Adipocyte (in vitro differentiated cells): ENCODE results near the gene GLRX3.
A peak's percentile ranks its signal among the peaks of the same experiment; 100 is the strongest.

Experiments used
- DNase-seq: peaks from one replicate; pipeline ENCODE4 v3.0.0-alpha.2; 2015; ENCODE audit warnings: low read depth
- H3K27me3 ChIP-seq: replicated peaks from 2 replicates; pipeline ENCODE4 v1.7.0; 2013; ENCODE audit warnings: mild to moderate bottlenecking, low read length, moderate library complexity; ENCODE audit not compliant: control insufficient read depth, insufficient read depth
- H3K36me3 ChIP-seq: 2 replicates; pipeline ENCODE4 v1.7.0; 2013; ENCODE audit warnings: low read length, mild to moderate bottlenecking, moderate library complexity; ENCODE audit not compliant: control insufficient read depth, insufficient read depth, severe bottlenecking
- H3K4me1 ChIP-seq: 2 replicates; pipeline ENCODE4 v1.7.0; 2013; ENCODE audit warnings: mild to moderate bottlenecking, low read length, moderate library complexity; ENCODE audit not compliant: control insufficient read depth, insufficient read depth
- H3K4me3 ChIP-seq: 2 replicates; pipeline ENCODE4 v1.7.0; 2013; ENCODE audit warnings: mild to moderate bottlenecking, low read length, moderate library complexity
- H3K9ac ChIP-seq: 2 replicates; pipeline ENCODE4 v1.7.0; 2013; ENCODE audit warnings: mild to moderate bottlenecking, low read length, moderate library complexity
- H3K9me3 ChIP-seq: 2 replicates; pipeline ENCODE4 v1.7.0; 2013; ENCODE audit warnings: mild to moderate bottlenecking, low read length, moderate library complexity; ENCODE audit not compliant: control insufficient read depth

The GLRX3 gene

DNA sequence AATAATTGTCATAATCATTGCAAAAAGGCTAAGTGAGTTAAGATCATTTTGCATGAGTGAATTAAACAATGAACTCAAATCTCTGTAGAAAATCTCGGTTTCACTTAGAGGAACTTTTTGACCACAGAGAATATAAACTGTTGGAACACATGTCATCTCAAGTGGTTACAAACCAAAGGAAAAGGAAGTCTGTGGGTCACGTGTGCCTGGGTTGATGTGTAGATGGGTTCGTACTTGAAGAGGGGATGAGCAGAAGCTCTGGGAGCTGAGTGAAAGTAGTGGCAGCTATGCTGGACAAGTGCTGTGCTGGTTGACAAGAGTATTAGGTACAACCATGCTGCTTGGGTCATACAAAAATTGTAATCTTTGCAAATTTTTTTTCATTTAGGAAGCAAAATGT is 35.0 kb downstream of the GLRX3 start:
- DNase-seq: no peak
- no peaks in the 10 kb centered on the region for H3K9me3 ChIP-seq
- H3K27me3 ChIP-seq: no peaks in the 10 kb centered on the region
- H3K9ac ChIP-seq: no peak overlapping the region
- H3K4me1 ChIP-seq: no peaks in the 10 kb centered on the region
- H3K36me3 ChIP-seq: peaks cover 90% of the 10 kb centered on the region
- H3K4me3 ChIP-seq: no peak overlapping the region

GRCh38 chr10:130174328-130174727 is 38.1 kb downstream of the GLRX3 start:
- no peaks in the 10 kb centered on the region for H3K9me3 ChIP-seq
- H3K4me3 ChIP-seq: no peak overlapping the region
- DNase-seq: peak; percentile 9
- peaks cover 72% of the 10 kb centered on the region for H3K36me3 ChIP-seq
- peaks cover 2% of the 10 kb centered on the region for H3K4me1 ChIP-seq
- no peaks in the 10 kb centered on the region for H3K27me3 ChIP-seq
- H3K9ac ChIP-seq: no peak overlapping the region

DNA sequence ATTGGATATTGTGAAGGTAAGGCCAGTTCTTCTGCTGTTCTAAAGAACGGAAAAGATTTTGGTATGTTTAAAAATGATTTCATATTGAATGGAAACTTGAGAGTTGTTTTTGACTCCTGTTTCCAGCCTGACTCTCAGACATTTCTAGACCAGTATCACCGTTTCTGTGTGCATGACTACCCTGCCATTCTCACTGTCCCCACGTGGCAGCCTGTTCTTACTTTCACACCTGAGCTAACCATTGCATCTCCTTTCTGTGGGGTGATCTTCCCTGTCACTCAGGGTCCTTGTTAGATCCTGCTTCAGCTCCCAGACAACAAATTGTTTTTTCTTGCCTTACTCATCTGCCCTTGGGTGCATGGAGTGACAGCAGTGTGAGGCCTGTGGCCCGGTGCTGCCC is 38.9 kb downstream of the GLRX3 start:
- Histone ChIP-seq H3K27me3 (no peaks in the 10 kb centered on the region), H3K4me1 (peaks cover 7% of the 10 kb centered on the region), H3K36me3 (peaks cover 69% of the 10 kb centered on the region), H3K9ac (no peak overlapping the region), H3K4me3 (no peak overlapping the region), H3K9me3 (no peaks in the 10 kb centered on the region)
- DNase-seq: no peak

DNA sequence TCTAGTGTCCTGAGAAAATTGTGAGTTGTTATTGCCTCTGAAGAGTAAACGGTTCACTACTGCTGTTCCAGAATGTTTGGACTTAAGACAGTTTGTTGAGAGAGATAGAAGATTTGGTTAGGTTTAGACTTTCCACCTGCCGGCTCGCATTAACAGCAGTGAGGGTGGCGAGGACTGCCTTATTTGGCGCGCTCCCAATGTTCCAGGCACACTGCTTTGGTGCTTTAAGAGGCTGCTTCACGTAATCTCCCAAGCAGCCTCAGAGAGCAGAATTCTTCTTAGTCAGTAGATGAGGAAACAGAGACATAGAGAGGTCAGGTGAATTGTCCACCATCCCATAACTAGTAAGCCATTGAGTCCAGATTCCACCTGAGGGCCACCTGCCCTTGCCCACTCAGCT is 41.1 kb downstream of the GLRX3 start:
- Histone ChIP-seq H3K36me3 (peaks cover 74% of the 10 kb centered on the region), H3K9ac (no peak overlapping the region), H3K4me1 (peaks cover 7% of the 10 kb centered on the region), H3K27me3 (no peaks in the 10 kb centered on the region), H3K9me3 (no peaks in the 10 kb centered on the region), H3K4me3 (no peak overlapping the region)
- no peak for DNase-seq

DNA sequence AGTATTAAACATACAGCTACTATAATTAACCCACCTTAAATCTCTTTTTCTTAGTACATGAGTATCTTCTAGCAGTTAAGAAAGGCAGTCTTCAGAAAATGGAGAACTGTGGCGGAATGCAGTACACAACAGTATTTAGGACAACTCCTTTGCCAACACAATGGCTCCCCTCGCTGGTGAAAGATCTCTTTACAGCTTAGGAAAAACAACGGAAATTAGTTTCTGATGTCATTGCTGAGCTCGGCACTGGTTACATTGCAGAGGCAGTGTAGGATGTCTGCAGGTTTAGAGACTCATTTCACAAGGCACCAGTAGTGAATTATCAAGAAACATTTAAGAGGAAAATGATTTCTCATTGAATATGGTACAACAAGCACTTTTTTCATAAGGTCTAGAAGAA is 43.4 kb downstream of the GLRX3 start:
- no peaks in the 10 kb centered on the region for H3K9me3 ChIP-seq
- no peak overlapping the region for H3K9ac ChIP-seq
- H3K4me1 ChIP-seq: peaks cover 7% of the 10 kb centered on the region
- DNase-seq: peak; percentile 79
- H3K27me3 ChIP-seq: no peaks in the 10 kb centered on the region
- H3K4me3 ChIP-seq: no peak overlapping the region
- H3K36me3 ChIP-seq: peaks cover 74% of the 10 kb centered on the region

GRCh38 chr10:130180416-130180815 is 44.2 kb downstream of the GLRX3 start:
- Histone ChIP-seq H3K4me1 (peaks cover 7% of the 10 kb centered on the region), H3K36me3 (peaks cover 74% of the 10 kb centered on the region), H3K4me3 (no peak overlapping the region), H3K9ac (no peak overlapping the region), H3K9me3 (no peaks in the 10 kb centered on the region), H3K27me3 (no peaks in the 10 kb centered on the region)
- DNase-seq: no peak

DNA sequence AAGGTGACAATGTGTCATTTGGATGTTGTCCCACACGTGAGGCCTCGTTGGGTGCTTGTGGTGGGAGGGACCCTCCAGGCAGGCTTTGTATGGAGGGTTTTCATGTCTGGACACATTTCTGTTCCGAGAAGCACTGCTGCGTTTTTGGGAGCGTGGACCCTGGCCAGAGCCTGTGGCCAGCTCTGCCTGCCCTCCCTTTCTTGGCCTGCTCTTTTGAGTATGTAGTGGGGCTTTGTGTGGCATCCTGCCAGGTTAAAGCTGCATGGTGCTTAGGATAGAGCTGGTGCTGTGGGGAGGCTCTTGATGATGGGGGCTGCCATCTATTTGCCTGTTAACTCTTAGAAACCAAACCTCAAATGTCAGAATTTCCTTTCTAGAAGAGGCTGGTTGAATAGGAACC is 45.7 kb downstream of the GLRX3 start:
- H3K27me3 ChIP-seq: no peaks in the 10 kb centered on the region
- no peak for DNase-seq
- H3K9ac ChIP-seq: no peak overlapping the region
- H3K4me1 ChIP-seq: peaks cover 7% of the 10 kb centered on the region
- H3K36me3 ChIP-seq: peaks cover 75% of the 10 kb centered on the region
- no peak overlapping the region for H3K4me3 ChIP-seq
- no peaks in the 10 kb centered on the region for H3K9me3 ChIP-seq

GRCh38 chr10:130185591-130185990 is 49.4 kb downstream of the GLRX3 start:
- Histone ChIP-seq H3K9ac (no peak overlapping the region), H3K4me1 (peaks cover 2% of the 10 kb centered on the region), H3K4me3 (no peak overlapping the region), H3K9me3 (no peaks in the 10 kb centered on the region), H3K36me3 (peaks cover 67% of the 10 kb centered on the region), H3K27me3 (no peaks in the 10 kb centered on the region)
- DNase-seq: no peak

GRCh38 chr10:130188195-130189175 is 52.3 kb downstream of the GLRX3 start:
- no peak for DNase-seq
- Histone ChIP-seq H3K9me3 (no peaks in the 10 kb centered on the region), H3K4me1 (peaks cover 8% of the 10 kb centered on the region), H3K27me3 (no peaks in the 10 kb centered on the region), H3K36me3 (peaks cover 38% of the 10 kb centered on the region), H3K4me3 (no peak overlapping the region), H3K9ac (no peak overlapping the region)

DNA sequence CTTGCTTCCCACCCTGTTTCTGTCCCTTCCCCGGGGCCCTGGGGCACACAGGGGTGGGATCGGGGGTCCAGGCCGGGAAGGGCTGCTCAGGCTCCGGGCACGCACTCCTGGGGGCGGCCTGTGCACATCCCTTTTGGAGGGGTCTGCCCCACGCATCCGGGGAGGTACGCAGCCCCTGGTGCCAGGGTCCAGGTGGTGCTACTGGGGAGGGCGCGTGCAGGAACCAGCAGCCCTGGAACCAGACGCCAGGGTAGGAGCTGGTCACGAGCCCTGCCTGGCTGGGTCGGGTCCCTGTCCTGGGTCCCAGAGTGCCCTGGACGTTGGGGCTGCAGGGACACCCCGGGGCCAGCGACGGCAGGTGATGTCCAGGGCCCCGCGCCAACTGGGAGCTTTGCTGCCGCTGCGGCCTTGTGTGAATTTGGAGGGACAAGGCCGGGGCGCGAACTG is 53.4 kb downstream of the GLRX3 start:
- H3K27me3 ChIP-seq: no peaks in the 10 kb centered on the region
- peaks cover 27% of the 10 kb centered on the region for H3K36me3 ChIP-seq
- no peak overlapping the region for H3K4me3 ChIP-seq
- no peaks in the 10 kb centered on the region for H3K9me3 ChIP-seq
- no peak for DNase-seq
- H3K4me1 ChIP-seq: peaks cover 8% of the 10 kb centered on the region
- H3K9ac ChIP-seq: no peak overlapping the region

DNA sequence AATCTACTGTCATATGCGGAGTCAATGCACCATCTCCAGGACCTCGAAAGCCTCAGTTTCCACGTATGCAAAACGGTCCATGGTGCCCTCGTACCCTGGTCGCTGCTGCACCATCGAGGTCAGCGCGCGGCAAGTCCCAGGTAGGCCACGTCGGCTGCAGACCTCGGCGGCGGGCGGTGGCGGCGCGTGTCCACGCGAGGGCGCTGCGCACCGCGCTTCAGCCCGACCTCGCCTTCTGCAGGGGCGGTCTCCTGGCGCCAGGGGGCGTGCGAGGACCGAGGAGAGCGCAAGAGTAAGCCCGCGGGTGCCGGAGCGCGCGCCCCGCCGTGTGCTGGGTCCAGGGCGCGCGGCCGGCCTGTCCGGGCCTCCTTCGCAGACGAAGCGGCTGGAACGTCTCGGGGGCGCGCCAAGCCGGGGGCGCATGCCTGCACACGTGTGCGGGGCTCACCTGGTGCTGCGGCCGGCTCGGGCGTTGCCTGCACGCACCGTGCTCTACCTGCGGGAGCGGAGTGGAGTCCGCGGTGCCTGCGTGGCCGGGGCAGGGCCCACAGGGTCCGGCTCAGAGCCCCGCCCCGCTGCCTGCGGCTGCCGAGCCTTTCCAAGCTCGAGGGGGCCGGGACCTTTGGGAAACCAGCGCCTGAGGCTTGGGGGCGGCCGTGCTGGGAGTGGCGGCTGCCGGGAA is 54.0 kb downstream of the GLRX3 start:
- no peaks in the 10 kb centered on the region for H3K9me3 ChIP-seq
- no peaks in the 10 kb centered on the region for H3K27me3 ChIP-seq
- H3K4me3 ChIP-seq: peak overlapping the region; percentile 80
- H3K9ac ChIP-seq: peak overlapping the region; percentile 81
- peaks cover 8% of the 10 kb centered on the region for H3K4me1 ChIP-seq
- DNase-seq: peak; percentile 95
- peaks cover 21% of the 10 kb centered on the region for H3K36me3 ChIP-seq
